IMR-90 (cell line): ENCODE data around the gene PDYN.

Experiments used
- CEBPB ChIP-seq: IDR thresholded peaks from 2 replicates; pipeline ENCODE4 v1.6.1; 2012; ENCODE audit warnings: low read depth, low read length, improper control_type of control experiment
- CTCF ChIP-seq: conservative IDR thresholded peaks from 2 replicates; pipeline ENCODE4 v1.5.1; 2012; ENCODE audit warnings: mild to moderate bottlenecking, low read depth, low read length, improper control_type of control experiment
- MAFK ChIP-seq: IDR thresholded peaks from 2 replicates; pipeline ENCODE4 v1.6.1; 2012; ENCODE audit warnings: low read depth, low read length, improper control_type of control experiment
- MXI1 ChIP-seq: IDR thresholded peaks from 2 replicates; pipeline ENCODE4 v1.6.1; 2012; ENCODE audit warnings: low read depth, mild to moderate bottlenecking, low read length, moderate library complexity, borderline replicate concordance
- NFE2L2 ChIP-seq: fragments of 150-350 bp; IDR thresholded peaks from 2 replicates; pipeline ENCODE4 v1.6.1; 2016; ENCODE audit warnings: low read depth, mild to moderate bottlenecking, low read length
- POLR2A ChIP-seq: IDR thresholded peaks from 2 replicates; pipeline ENCODE4 v1.6.1; 2012; ENCODE audit warnings: mild to moderate bottlenecking, low read depth, low read length
- RAD21 ChIP-seq: IDR thresholded peaks from 2 replicates; pipeline ENCODE4 v1.6.1; 2012; ENCODE audit warnings: low read length, improper control_type of control experiment
- USF2 ChIP-seq: fragments of 150-350 bp; IDR thresholded peaks from 2 replicates; pipeline ENCODE4 v1.6.1; 2017; ENCODE audit warnings: mild to moderate bottlenecking, antibody characterized with exemption, low read length, low read depth

- TF ChIP-seq CEBPB (no peak), CTCF (no peak), POLR2A (no peak), MAFK (no peak), RAD21 (no peak), MXI1 (no peak), USF2 (no peak), NFE2L2 (no peak)
These were observed 7.3 kb upstream of the PDYN start for GRCh38 chr20:2001119-2001518.
